Liver (tissue), 3 donors: ENCODE measurements around the gene DIP2A.

Experiments
- FOXA1 ChIP-seq: IDR thresholded peaks from 2 replicates; pipeline ENCODE4 v1.6.1; 2016; ENCODE audit warnings: antibody characterized with exemption
- GABPA ChIP-seq, 2 donors: IDR thresholded peaks in 1 of 2; conservative IDR thresholded peaks in 1 of 2; 2 replicates each; pipeline ENCODE4 v1.6.1; 2016; ENCODE audit warnings: antibody characterized with exemption in 2 of 2, mild to moderate bottlenecking in 1 of 2, moderate library complexity in 1 of 2
- HNF4G ChIP-seq: IDR thresholded peaks from 2 replicates; pipeline ENCODE4 v1.6.1; 2016; ENCODE audit warnings: antibody characterized with exemption
- JUND ChIP-seq, 2 donors: IDR thresholded peaks; 2 replicates each; pipeline ENCODE4 v1.6.1; 2016; ENCODE audit warnings: antibody characterized with exemption in 2 of 2
- RAD21 ChIP-seq, 2 donors: IDR thresholded peaks; 2 replicates each; pipeline ENCODE4 v1.6.1; 2016; ENCODE audit warnings: antibody characterized with exemption in 2 of 2, mild to moderate bottlenecking in 2 of 2
- SP1 ChIP-seq: IDR thresholded peaks from 2 replicates; pipeline ENCODE4 v1.6.1; 2018; ENCODE audit warnings: antibody characterized with exemption, mild to moderate bottlenecking
- TAF1 ChIP-seq: conservative IDR thresholded peaks from 2 replicates; pipeline ENCODE4 v1.6.1; 2016; ENCODE audit warnings: antibody characterized with exemption, mild to moderate bottlenecking
- YY1 ChIP-seq: IDR thresholded peaks from 2 replicates; pipeline ENCODE4 v1.6.1; 2016; ENCODE audit warnings: antibody characterized with exemption, mild to moderate bottlenecking
- TF ChIP-seq, protein P1 (sequence below): fragments of 150-350 bp; IDR thresholded peaks from 2 replicates; pipeline ENCODE4 v1.5.1; 2017; ENCODE audit warnings: improper control_type of control experiment, low read depth, low read length; ENCODE audit not compliant: missing input control
- TF ChIP-seq, protein P2 (sequence below): IDR thresholded peaks from 2 replicates; pipeline ENCODE4 v1.6.1; 2016; ENCODE audit warnings: antibody characterized with exemption
- TF ChIP-seq, protein P3 (sequence below): IDR thresholded peaks from 2 replicates; pipeline ENCODE4 v1.6.1; 2016; ENCODE audit warnings: antibody characterized with exemption, mild to moderate bottlenecking
- TF ChIP-seq, protein P4 (sequence below): IDR thresholded peaks from 2 replicates; pipeline ENCODE4 v1.6.1; 2016; ENCODE audit warnings: antibody characterized with exemption
- TF ChIP-seq, protein P5 (sequence below): IDR thresholded peaks from 2 replicates; pipeline ENCODE4 v1.6.1; 2016; ENCODE audit warnings: antibody characterized with exemption
- donor health status: healthy.
- donor health status: healthy.

DNA sequence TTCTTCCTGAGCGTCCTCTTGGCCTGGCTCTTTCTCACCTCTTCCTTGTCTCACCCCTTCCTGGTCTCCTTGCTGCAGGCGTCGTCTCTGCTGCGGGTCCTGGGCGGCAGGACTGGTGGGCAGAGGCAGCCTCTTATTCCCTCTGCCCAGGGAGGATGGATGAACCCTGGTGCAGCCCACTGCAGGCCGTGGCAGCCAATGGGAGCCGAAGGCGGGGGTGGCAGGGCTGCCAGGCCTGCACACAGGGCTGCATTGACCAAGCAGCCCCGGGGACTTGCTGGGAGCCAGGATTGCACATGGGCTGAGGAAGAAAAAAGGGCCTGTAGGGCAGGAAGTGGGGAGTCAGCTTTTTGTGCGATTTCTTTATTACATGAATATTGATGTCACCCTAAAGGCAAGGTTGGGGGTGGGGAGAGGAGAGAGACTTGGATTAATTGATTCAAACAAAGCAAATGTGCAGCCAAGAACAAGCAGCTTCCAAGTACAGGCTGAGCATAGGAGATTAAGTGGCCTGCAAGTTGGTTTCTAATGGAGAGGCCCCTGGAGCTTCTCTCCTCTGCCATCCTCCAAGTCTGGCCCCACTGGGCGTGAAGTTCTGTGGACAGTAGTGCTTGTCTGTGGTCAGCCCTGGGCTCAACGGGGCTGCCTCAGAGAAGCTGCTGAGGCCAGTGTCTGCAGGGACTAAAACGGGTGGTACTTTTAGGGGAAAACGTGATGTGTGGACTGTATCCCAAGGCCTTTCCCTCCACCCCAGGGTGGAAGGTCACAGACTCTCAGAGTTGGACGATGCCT, 146.5 kb downstream of the DIP2A start, which contains the start of gene S100B:
- TF ChIP-seq RAD21 (IDR thresholded peaks at IDR 0.05) (no peak), HNF4G (no peak), JUND (IDR thresholded peaks at IDR 0.05) (no peak), SP1 (no peak), GABPA (IDR thresholded peaks at IDR 0.05 in 1 of 2, conservative IDR thresholded peaks at IDR 0.05 in 1 of 2) (no peak), FOXA1 (no peak), YY1 (no peak), TAF1 (no peak)
- TF ChIP-seq, protein P1, sequence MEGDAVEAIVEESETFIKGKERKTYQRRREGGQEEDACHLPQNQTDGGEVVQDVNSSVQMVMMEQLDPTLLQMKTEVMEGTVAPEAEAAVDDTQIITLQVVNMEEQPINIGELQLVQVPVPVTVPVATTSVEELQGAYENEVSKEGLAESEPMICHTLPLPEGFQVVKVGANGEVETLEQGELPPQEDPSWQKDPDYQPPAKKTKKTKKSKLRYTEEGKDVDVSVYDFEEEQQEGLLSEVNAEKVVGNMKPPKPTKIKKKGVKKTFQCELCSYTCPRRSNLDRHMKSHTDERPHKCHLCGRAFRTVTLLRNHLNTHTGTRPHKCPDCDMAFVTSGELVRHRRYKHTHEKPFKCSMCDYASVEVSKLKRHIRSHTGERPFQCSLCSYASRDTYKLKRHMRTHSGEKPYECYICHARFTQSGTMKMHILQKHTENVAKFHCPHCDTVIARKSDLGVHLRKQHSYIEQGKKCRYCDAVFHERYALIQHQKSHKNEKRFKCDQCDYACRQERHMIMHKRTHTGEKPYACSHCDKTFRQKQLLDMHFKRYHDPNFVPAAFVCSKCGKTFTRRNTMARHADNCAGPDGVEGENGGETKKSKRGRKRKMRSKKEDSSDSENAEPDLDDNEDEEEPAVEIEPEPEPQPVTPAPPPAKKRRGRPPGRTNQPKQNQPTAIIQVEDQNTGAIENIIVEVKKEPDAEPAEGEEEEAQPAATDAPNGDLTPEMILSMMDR: no peak
- TF ChIP-seq, protein P2, sequence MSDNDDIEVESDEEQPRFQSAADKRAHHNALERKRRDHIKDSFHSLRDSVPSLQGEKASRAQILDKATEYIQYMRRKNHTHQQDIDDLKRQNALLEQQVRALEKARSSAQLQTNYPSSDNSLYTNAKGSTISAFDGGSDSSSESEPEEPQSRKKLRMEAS: no peak
- TF ChIP-seq, protein P3, sequence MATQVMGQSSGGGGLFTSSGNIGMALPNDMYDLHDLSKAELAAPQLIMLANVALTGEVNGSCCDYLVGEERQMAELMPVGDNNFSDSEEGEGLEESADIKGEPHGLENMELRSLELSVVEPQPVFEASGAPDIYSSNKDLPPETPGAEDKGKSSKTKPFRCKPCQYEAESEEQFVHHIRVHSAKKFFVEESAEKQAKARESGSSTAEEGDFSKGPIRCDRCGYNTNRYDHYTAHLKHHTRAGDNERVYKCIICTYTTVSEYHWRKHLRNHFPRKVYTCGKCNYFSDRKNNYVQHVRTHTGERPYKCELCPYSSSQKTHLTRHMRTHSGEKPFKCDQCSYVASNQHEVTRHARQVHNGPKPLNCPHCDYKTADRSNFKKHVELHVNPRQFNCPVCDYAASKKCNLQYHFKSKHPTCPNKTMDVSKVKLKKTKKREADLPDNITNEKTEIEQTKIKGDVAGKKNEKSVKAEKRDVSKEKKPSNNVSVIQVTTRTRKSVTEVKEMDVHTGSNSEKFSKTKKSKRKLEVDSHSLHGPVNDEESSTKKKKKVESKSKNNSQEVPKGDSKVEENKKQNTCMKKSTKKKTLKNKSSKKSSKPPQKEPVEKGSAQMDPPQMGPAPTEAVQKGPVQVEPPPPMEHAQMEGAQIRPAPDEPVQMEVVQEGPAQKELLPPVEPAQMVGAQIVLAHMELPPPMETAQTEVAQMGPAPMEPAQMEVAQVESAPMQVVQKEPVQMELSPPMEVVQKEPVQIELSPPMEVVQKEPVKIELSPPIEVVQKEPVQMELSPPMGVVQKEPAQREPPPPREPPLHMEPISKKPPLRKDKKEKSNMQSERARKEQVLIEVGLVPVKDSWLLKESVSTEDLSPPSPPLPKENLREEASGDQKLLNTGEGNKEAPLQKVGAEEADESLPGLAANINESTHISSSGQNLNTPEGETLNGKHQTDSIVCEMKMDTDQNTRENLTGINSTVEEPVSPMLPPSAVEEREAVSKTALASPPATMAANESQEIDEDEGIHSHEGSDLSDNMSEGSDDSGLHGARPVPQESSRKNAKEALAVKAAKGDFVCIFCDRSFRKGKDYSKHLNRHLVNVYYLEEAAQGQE: no peak
- TF ChIP-seq, protein P4, sequence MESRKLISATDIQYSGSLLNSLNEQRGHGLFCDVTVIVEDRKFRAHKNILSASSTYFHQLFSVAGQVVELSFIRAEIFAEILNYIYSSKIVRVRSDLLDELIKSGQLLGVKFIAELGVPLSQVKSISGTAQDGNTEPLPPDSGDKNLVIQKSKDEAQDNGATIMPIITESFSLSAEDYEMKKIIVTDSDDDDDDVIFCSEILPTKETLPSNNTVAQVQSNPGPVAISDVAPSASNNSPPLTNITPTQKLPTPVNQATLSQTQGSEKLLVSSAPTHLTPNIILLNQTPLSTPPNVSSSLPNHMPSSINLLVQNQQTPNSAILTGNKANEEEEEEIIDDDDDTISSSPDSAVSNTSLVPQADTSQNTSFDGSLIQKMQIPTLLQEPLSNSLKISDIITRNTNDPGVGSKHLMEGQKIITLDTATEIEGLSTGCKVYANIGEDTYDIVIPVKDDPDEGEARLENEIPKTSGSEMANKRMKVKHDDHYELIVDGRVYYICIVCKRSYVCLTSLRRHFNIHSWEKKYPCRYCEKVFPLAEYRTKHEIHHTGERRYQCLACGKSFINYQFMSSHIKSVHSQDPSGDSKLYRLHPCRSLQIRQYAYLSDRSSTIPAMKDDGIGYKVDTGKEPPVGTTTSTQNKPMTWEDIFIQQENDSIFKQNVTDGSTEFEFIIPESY: no peak
- TF ChIP-seq, protein P5, sequence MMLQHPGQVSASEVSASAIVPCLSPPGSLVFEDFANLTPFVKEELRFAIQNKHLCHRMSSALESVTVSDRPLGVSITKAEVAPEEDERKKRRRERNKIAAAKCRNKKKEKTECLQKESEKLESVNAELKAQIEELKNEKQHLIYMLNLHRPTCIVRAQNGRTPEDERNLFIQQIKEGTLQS: no peak
